AG04449 (cell line): Measurements from ENCODE around the gene R3HDM2.

Source experiments
- CTCF ChIA-PET: fragments of 350-600 bp; formaldehyde crosslinking; extraction: SDS; loops from one replicate; lab custom pipeline; 2021; ENCODE audit warnings: antibody characterized with exemption; lab: Yijun Ruan, JAX
- POLR2A ChIA-PET: fragments of 400-600, 350-600 bp; formaldehyde crosslinking; extraction: SDS; loops from one replicate; lab custom pipeline; 2020; ENCODE audit warnings: antibody characterized with exemption, inconsistent platforms; lab: Yijun Ruan, JAX
- DNase-seq: peaks from one replicate; pipeline ENCODE4 v3.0.0-alpha.2; 2010; ENCODE audit warnings: low read depth, low spot score
- H3K4me3 ChIP-seq: 2 replicates; pipeline ENCODE4 v1.5.1; 2011; ENCODE audit warnings: low read depth, mild to moderate bottlenecking, control low read depth, low read length
- TF ChIP-seq, protein P1 (sequence below): IDR thresholded peaks from one replicate; pipeline ENCODE4 v1.5.1; 2011; ENCODE audit warnings: mild to moderate bottlenecking, moderate library complexity, low read length, control low read depth, inconsistent platforms; ENCODE audit not compliant: insufficient read depth; ENCODE audit errors: missing control alignments

The R3HDM2 gene

GRCh38 chr12:57234571-57235016, 196.2 kb downstream of the R3HDM2 start:
- no peak overlapping the region for H3K4me3 ChIP-seq
- CTCF ChIA-PET = interaction anchor here (1.6 to 12.6 kb wide), 2 partner anchors 19 to 218 kb away, joined by 3 to 290 read pairs; partner anchors contain the start of gene NXPH4
- DNase-seq = no peak
- TF ChIP-seq, protein P1, sequence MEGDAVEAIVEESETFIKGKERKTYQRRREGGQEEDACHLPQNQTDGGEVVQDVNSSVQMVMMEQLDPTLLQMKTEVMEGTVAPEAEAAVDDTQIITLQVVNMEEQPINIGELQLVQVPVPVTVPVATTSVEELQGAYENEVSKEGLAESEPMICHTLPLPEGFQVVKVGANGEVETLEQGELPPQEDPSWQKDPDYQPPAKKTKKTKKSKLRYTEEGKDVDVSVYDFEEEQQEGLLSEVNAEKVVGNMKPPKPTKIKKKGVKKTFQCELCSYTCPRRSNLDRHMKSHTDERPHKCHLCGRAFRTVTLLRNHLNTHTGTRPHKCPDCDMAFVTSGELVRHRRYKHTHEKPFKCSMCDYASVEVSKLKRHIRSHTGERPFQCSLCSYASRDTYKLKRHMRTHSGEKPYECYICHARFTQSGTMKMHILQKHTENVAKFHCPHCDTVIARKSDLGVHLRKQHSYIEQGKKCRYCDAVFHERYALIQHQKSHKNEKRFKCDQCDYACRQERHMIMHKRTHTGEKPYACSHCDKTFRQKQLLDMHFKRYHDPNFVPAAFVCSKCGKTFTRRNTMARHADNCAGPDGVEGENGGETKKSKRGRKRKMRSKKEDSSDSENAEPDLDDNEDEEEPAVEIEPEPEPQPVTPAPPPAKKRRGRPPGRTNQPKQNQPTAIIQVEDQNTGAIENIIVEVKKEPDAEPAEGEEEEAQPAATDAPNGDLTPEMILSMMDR = no peak
- POLR2A ChIA-PET = interaction anchor here (0.5 kb wide), 1 partner anchor 16 kb away, joined by 3 read pairs; no protein-coding TSS in a partner anchor

DNA sequence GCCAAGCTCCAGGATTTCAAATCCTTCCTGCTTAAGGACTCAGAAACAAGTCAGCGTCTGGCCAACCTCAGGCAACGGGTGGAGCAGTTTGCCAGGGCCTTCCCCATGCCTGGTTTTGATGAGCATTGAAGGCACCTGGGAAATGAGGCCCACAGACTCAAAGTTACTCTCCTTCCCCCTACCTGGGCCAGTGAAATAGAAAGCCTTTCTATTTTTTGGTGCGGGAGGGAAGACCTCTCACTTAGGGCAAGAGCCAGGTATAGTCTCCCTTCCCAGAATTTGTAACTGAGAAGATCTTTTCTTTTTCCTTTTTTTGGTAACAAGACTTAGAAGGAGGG, 196.6 kb downstream of the R3HDM2 start:
- no peak overlapping the region for H3K4me3 ChIP-seq
- TF ChIP-seq, protein P1 = no peak
- CTCF ChIA-PET = interaction anchor here (1.6 to 13.3 kb wide), 4 partner anchors 9 to 218 kb away, joined by 3 to 425 read pairs (median 148); partner anchors contain the start of gene NXPH4
- POLR2A ChIA-PET = interaction anchor here (0.5 to 0.7 kb wide), 2 partner anchors 16 to 33 kb away, joined by 3 read pairs; no protein-coding TSS in a partner anchor
- DNase-seq = no peak

DNA sequence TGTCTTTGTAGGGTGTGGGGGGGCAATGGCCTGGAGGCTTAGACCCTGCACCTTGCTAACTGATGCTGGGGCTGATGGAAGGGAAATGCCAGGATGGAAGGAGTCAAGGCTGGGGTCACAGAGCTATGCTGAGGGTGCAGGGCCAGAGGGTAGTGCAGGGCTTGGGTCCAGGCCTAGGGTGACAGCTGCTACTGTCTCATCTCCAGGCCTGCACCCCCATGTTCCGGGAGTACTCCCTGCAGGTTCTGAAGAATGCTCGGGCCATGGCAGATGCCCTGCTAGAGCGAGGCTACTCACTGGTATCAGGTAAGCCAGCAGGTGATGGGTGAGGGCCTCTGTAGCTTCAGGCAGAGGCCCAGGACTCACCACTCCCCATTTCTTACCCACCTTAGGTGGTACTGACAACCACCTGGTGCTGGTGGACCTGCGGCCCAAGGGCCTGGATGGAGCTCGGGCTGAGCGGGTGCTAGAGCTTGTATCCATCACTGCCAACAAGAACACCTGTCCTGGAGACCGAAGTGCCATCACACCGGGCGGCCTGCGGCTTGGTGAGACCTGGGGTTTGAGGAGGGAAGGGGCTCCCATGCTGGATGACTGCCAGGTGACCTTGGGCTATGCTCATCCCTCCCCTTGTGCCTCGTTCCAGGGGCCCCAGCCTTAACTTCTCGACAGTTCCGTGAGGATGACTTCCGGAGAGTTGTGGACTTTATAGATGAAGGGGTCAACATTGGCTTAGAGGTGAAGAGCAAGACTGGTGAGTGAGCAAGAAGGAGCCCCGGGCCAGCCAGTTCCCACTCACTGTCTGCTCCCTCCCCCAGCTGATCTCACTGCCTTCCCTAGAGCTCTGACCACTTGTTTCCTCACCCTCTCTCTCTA, 197.2 kb downstream of the R3HDM2 start:
- no peak overlapping the region for H3K4me3 ChIP-seq
- TF ChIP-seq, protein P1 = no peak
- CTCF ChIA-PET = interaction anchor here (1.6 to 13.3 kb wide), 4 partner anchors 10 to 219 kb away, joined by 3 to 425 read pairs (median 148); partner anchors contain the start of gene NXPH4

DNA sequence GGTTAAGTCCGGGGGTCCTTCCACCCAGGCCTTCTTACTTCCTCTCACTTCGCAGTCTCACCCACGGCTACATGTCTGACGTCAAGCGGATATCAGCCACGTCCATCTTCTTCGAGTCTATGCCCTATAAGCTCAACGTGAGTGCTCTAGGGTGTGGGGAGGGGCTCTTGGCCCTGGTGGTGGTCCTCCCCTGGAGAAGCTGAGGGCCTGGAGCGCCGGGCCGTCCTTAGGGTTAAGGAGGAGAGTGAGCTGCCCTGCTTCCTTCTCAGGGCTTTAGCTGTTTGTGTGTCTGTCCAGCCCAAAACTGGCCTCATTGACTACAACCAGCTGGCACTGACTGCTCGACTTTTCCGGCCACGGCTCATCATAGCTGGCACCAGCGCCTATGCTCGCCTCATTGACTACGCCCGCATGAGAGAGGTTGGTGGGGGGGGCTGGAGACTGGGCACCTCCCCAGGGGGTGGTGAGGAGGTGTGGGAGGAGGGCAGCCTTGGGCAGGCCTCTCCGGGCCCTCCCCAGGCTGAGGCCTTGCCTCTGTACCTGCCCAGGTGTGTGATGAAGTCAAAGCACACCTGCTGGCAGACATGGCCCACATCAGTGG, 198.6 kb downstream of the R3HDM2 start:
- DNase-seq = no peak
- peak overlapping the region; percentile 2 for H3K4me3 ChIP-seq
- TF ChIP-seq, protein P1 = no peak
- POLR2A ChIA-PET = interaction anchor here (1.0 to 3.4 kb wide), 2 partner anchors 7 to 9 kb away, joined by 3 to 74 read pairs; no protein-coding TSS in a partner anchor
- CTCF ChIA-PET = interaction anchor here (1.2 to 13.3 kb wide), 5 partner anchors 9 to 220 kb away, joined by 4 to 425 read pairs (median 20); partner anchors contain the start of gene NXPH4

More for the DNA sequence above, 197.2 kb downstream of the R3HDM2 start:
- DNase-seq = no peak
- POLR2A ChIA-PET = interaction anchor here (0.5 to 0.7 kb wide), 2 partner anchors 15 to 32 kb away, joined by 3 read pairs; no protein-coding TSS in a partner anchor

GRCh38 chr12:57231276-57232021, 199.4 kb downstream of the R3HDM2 start:
- TF ChIP-seq, protein P1 = no peak
- no peak for DNase-seq
- ChIA-PET CTCF (interaction anchor here (1.2 to 13.3 kb wide), 4 partner anchors 12 to 221 kb away, joined by 4 to 425 read pairs (median 155); partner anchors contain the start of gene NXPH4), POLR2A (interaction anchor here (1.4 to 3.4 kb wide), 5 partner anchors 8 to 227 kb away, joined by 4 to 74 read pairs (median 7); no protein-coding TSS in a partner anchor)
- peak overlapping the region; percentile 93 for H3K4me3 ChIP-seq
